Lung (tissue), 12 donors: ENCODE results near the gene TUBGCP2. TPM values are rescaled to one million over a fixed set of nuclear protein-coding genes. Genes with fewer than 3 reads are reported as not detected.

ENCODE experiments used
- ATAC-seq: fragments of 200-7000 bp; cut with Tn5 transposase; one replicate; pipeline ENCODE4 v1.9.1; 2020; ENCODE audit warnings: moderate number of reproducible peaks; ENCODE audit not compliant: insufficient read depth, low FRiP score
- DNase-seq, 3 donors: peaks; one replicate each; pipeline ENCODE4 v3.0.0-alpha.2; 2013 to 2017
- H3K27ac ChIP-seq, 2 donors: one replicate each; pipeline ENCODE4 v1.5.1; 2013; ENCODE audit warnings: mild to moderate bottlenecking in 2 of 2, moderate library complexity in 2 of 2, control low read depth in 1 of 2, inconsistent platforms in 1 of 2, low read depth in 1 of 2, low read length in 1 of 2
- H3K27me3 ChIP-seq, 3 donors: one replicate each; pipeline ENCODE4 v1.5.1; 2013; ENCODE audit warnings: low read length in 2 of 3; ENCODE audit not compliant: control insufficient read depth in 3 of 3, insufficient read depth in 3 of 3
- H3K36me3 ChIP-seq, 4 donors: one replicate each; pipeline ENCODE4 v1.5.1; 2013; ENCODE audit warnings: low read length in 4 of 4, mild to moderate bottlenecking in 1 of 4, moderate library complexity in 1 of 4; ENCODE audit not compliant: control insufficient read depth in 4 of 4, insufficient read depth in 4 of 4
- H3K4me1 ChIP-seq, 5 donors: one replicate each; pipeline ENCODE4 v1.5.1; 2013; ENCODE audit warnings: low read length in 5 of 5, mild to moderate bottlenecking in 2 of 5, moderate library complexity in 1 of 5; ENCODE audit not compliant: control insufficient read depth in 5 of 5, insufficient read depth in 5 of 5
- H3K4me3 ChIP-seq: one replicate; pipeline ENCODE4 v1.5.1; 2013; ENCODE audit warnings: mild to moderate bottlenecking, control low read depth, moderate library complexity
- H3K9ac ChIP-seq, 2 donors: one replicate each; pipeline ENCODE4 v1.5.1; 2013; ENCODE audit warnings: low read length in 2 of 2, control low read depth in 1 of 2; ENCODE audit not compliant: insufficient read depth in 1 of 2
- H3K9me3 ChIP-seq, 4 donors: one replicate each; pipeline ENCODE4 v1.5.1; 2013; ENCODE audit warnings: low read length in 3 of 4, mild to moderate bottlenecking in 1 of 4, moderate library complexity in 1 of 4; ENCODE audit not compliant: control insufficient read depth in 4 of 4, insufficient read depth in 3 of 4
- CTCF ChIP-seq: IDR thresholded peaks from 2 replicates; pipeline ENCODE4 v1.5.1; 2012; ENCODE audit warnings: mild to moderate bottlenecking; ENCODE audit errors: control extremely low read depth, extremely low read depth
- WGBS, 2 donors: extraction: QIAGEN DNeasy Blood & Tissue Kit; methylation state at CpG; one replicate each; pipeline ENCODE4 v1.1.7; 2013; 5-methylcytosine and 5-hydroxymethylcytosine counted together
- polyA plus RNA-seq, 2 donors: library from polyadenylated mRNA; stranded (reverse); fragments of 200-250 nt; gene quantifications; one replicate each; pipeline ENCODE4 v1.2.1, GENCODE V29; 2013
- total RNA-seq, 2 donors: library from RNA; depleted of rRNA in 1 of 2; stranded (reverse); fragments of >200 nt in 1 of 2; gene quantifications; one replicate each; pipeline ENCODE4 v1.2.1, GENCODE V29; 2014 to 2021
- donor health status: control.
- donor health status: control.
- donor health status: Bipolar disorder and iron deficiency.
- donor health status: healthy.
- donor health status: DM: yes; HTN: yes; CAD: no.

Gene TUBGCP2
- total and polyA plus RNA-seq, 4 donors, result 39.2 to 66.2 (median 53.8) TPM

GRCh38 chr10:133251388-133252222 is 57.1 kb downstream of the TUBGCP2 start:
- peaks cover 0 to 5% (median 0%) of the 10 kb centered on the region in 5 donors for H3K4me1 ChIP-seq
- no peak overlapping the region for H3K27ac ChIP-seq
- no peaks in the 10 kb centered on the region for H3K9me3 ChIP-seq
- ATAC-seq (no peak), DNase-seq (peak in 2 of 3 donors; percentile 44 to 49)
- peaks cover 5 to 10% (median 7%) of the 10 kb centered on the region in 3 donors for H3K27me3 ChIP-seq
- 69 to 73% methylated on average over 28 of the region's 28 CpGs for WGBS, 2 donors
- no peak overlapping the region for H3K4me3 ChIP-seq
- no peak overlapping the region for H3K9ac ChIP-seq
- no peak for TF ChIP-seq CTCF
- no peaks in the 10 kb centered on the region for H3K36me3 ChIP-seq

GRCh38 chr10:133249975-133250754 is 58.5 kb downstream of the TUBGCP2 start:
- no peak overlapping the region for H3K4me3 ChIP-seq
- peaks cover 0 to 5% (median 0%) of the 10 kb centered on the region in 5 donors for H3K4me1 ChIP-seq
- no peak for TF ChIP-seq CTCF
- H3K36me3 ChIP-seq, result no peaks in the 10 kb centered on the region
- no peak overlapping the region for H3K9ac ChIP-seq
- H3K27me3 ChIP-seq, result peaks cover 7 to 11% (median 9%) of the 10 kb centered on the region in 3 donors
- no peak for ATAC-seq
- H3K9me3 ChIP-seq, result no peaks in the 10 kb centered on the region
- 60 to 77% methylated on average over 11 of the region's 11 CpGs for WGBS, 2 donors
- no peak overlapping the region for H3K27ac ChIP-seq
- DNase-seq, result no peak

- WGBS, 2 donors, result 68 to 71% methylated on average over 18 to 21 of the region's 21 CpGs
- DNase-seq (no peak), ATAC-seq (no peak)
- H3K9me3 ChIP-seq, result no peaks in the 10 kb centered on the region
- no peak overlapping the region for H3K9ac ChIP-seq
- H3K27me3 ChIP-seq, result peaks cover 5 to 13% (median 9%) of the 10 kb centered on the region in 3 donors
- H3K36me3 ChIP-seq, result no peaks in the 10 kb centered on the region
- peaks cover 0 to 5% (median 0%) of the 10 kb centered on the region in 5 donors for H3K4me1 ChIP-seq
- no peak for TF ChIP-seq CTCF
- H3K4me3 ChIP-seq, result no peak overlapping the region
- no peak overlapping the region for H3K27ac ChIP-seq
Measured at GRCh38 chr10:133249094-133249780, 59.4 kb downstream of the TUBGCP2 start.
